ENCODE results near the gene ZFP62. TPM values are rescaled to one million over a fixed set of nuclear protein-coding genes. Genes with fewer than 3 reads are reported as not detected.

The ZFP62 gene
- total and polyA plus RNA-seq, 2 of the 8 experiments (the other 6 are each of a cell fraction or from before 2014, with no cell fraction given): 9.3 to 38.5 TPM

DNA sequence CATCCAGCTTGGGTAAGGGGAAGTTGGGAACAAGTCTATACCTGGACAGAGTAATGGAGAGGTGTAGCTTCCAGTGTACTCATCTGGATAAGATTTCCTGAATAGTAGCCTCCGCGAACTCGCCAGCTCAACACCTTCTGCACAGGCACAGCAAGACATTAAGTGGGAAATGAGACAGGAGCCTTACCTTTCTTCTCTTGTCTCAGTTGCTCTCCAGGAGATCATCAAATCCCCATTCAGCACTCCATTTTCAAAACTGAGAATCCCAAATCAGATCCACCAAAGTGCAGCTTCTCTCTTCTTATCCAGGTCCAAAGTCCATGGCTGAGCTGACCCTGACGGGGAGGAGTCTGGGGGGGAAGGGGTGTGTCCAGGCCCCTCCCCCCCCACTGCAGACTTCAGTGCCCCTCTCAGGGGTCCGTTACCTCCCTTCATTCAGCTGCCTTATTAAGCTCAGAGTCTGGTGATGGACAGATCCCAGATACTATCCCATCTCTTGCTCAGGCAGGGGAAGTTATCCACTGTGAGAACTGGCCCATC is 52.5 kb downstream of the ZFP62 start:
- H2BK120ac ChIP-seq (replicated peaks; ENCODE audit: low read depth, low read length): no peak overlapping the region
- H2AK5ac ChIP-seq (ENCODE audit: low read depth, low read length): no peak overlapping the region
- CTCF ChIA-PET (ENCODE audit: partially characterized antibody): interaction anchor here (0.7 to 1.4 kb wide), 2 partner anchors 22 to 251 kb away, joined by 3 to 4 read pairs; no protein-coding TSS in a partner anchor
- peaks cover 9 to 33% (median 12%) of the 10 kb centered on the region in 4 experiments for H3K4me1 ChIP-seq (replicated peaks in 1 of 4; ENCODE audit: control insufficient read depth in 3 of 4, insufficient read depth in 4 of 4, low read length in 3 of 4)
- no peaks in the 10 kb centered on the region for H3K9me3 ChIP-seq (ENCODE audit: insufficient read depth in 2 of 2, low read depth in 1 of 2, low read length in 1 of 2)
- no peak overlapping the region for H4K91ac ChIP-seq (replicated peaks; ENCODE audit: insufficient read length, low read length)
- no peak overlapping the region for H3K18ac ChIP-seq (ENCODE audit: extremely low read depth, low read length)
- peak overlapping the region; percentile 71 to 74 for H3K4me2 ChIP-seq (ENCODE audit: insufficient read depth in 1 of 2, low read depth in 2 of 2, low read length in 2 of 2)
- TF ChIP-seq POLR2A (IDR thresholded peaks at IDR 0.05; ENCODE audit: control extremely low read depth in 1 of 2, low read depth in 2 of 2, low read length in 2 of 2): no peak
- no peak for TF ChIP-seq BCL11A (IDR thresholded peaks at IDR 0.05; ENCODE audit: low read depth in 2 of 2, low read length in 2 of 2)
- no peak for TF ChIP-seq POU5F1 (IDR thresholded peaks at IDR 0.05; ENCODE audit: low read depth, low read length)
- TF ChIP-seq SP2 (IDR thresholded peaks at IDR 0.05; ENCODE audit: low read length): no peak
- H3K9ac ChIP-seq (replicated peaks in 1 of 4; ENCODE audit: extremely low read depth in 1 of 4, low read depth in 3 of 4, low read length in 3 of 4): no peak overlapping the region
- POLR2A ChIA-PET (ENCODE audit: partially characterized antibody): interaction anchor here (1.0 to 1.9 kb wide), 7 partner anchors 14 to 52 kb away, joined by 3 to 8 read pairs (median 4); partner anchors contain the start of gene ZFP62
- H4K5ac ChIP-seq (ENCODE audit: insufficient read length, low read depth, low read length): no peak overlapping the region
- no peak overlapping the region for H3K27ac ChIP-seq (ENCODE audit: low read depth, low read length)
- H3K79me2 ChIP-seq (ENCODE audit: control insufficient read depth in 1 of 2, insufficient read depth in 2 of 2, low read length in 2 of 2): peaks cover 10 to 35% of the 10 kb centered on the region in 2 experiments
- DNase-seq (ENCODE audit: low read depth in 1 of 2, low spot score in 2 of 2) (no peak), FAIRE-seq (no peak)
- H2BK15ac ChIP-seq (ENCODE audit: low read length): no peak overlapping the region
- peak overlapping the region in 3 of 4 experiments; percentile 23 to 71 (median 59); a peak in 5 of 8 replicates for H3K4me3 ChIP-seq (ENCODE audit: extremely low read depth in 1 of 4, insufficient read depth in 2 of 4, low read depth in 3 of 4, low read length in 4 of 4)
- H3K79me1 ChIP-seq (ENCODE audit: low read depth, low read length): peaks cover 14% of the 10 kb centered on the region
- WGBS, 2 experiments (ENCODE audit: extremely low coverage in 1 of 2, insufficient coverage in 1 of 2, insufficient read length in 1 of 2, insufficient replicate concordance in 2 of 2, low coverage in 1 of 2, low lambda C conversion rate in 2 of 2, missing lambda C conversion rate in 1 of 2): 76% methylated on average over 5 of the region's 5 CpGs; no CpG with 5 or more reads in 1 of the 2 experiments
- no peak overlapping the region for H4K8ac ChIP-seq (ENCODE audit: extremely low read depth, insufficient read depth, low read length)
- peaks cover 5% of the 10 kb centered on the region; the same call in 1 of the 2 replicates for H3K23me2 ChIP-seq (ENCODE audit: low read depth, low read length)
- H3K4ac ChIP-seq (replicated peaks; ENCODE audit: insufficient read length, low read depth, low read length): no peak overlapping the region
- no peaks in the 10 kb centered on the region; a peak in 1 of 7 replicates for H3K27me3 ChIP-seq (replicated peaks in 1 of 4; ENCODE audit: control insufficient read depth in 3 of 4, extremely low read depth in 1 of 4, insufficient read depth in 3 of 4, low read length in 3 of 4)
- H3K36me3 ChIP-seq (ENCODE audit: control insufficient read depth in 2 of 4, insufficient read depth in 4 of 4, low read length in 3 of 4): no peaks in the 10 kb centered on the region
- H3K14ac ChIP-seq (ENCODE audit: insufficient read length): no peak overlapping the region
- H2AFZ ChIP-seq (ENCODE audit: low read length): no peak overlapping the region
- H3K23ac ChIP-seq (ENCODE audit: insufficient read length): no peak overlapping the region
- no peak overlapping the region for H2BK20ac ChIP-seq (ENCODE audit: low read length)
- H4K20me1 ChIP-seq (replicated peaks in 1 of 2; ENCODE audit: control insufficient read depth in 1 of 2, insufficient read depth in 2 of 2, low read length in 2 of 2): no peaks in the 10 kb centered on the region
- H3K56ac ChIP-seq (replicated peaks; ENCODE audit: insufficient read length, low read depth, low read length): no peak overlapping the region
- no peak overlapping the region for H2BK5ac ChIP-seq (ENCODE audit: low read depth, low read length)
- H2BK12ac ChIP-seq (ENCODE audit: low read depth, low read length): no peak overlapping the region

Measured in H1 (cell line).